Liver (tissue), 3 donors: ENCODE results near the gene GAS6.

Experiments used
- ATF3 ChIP-seq: IDR thresholded peaks from 2 replicates; pipeline ENCODE4 v1.6.1; 2016; ENCODE audit warnings: antibody characterized with exemption
- CTCF ChIP-seq: fragments of 150-350 bp; IDR thresholded peaks from 2 replicates; pipeline ENCODE4 v1.5.1; 2017; ENCODE audit warnings: improper control_type of control experiment, low read depth, low read length; ENCODE audit not compliant: missing input control
- EGR1 ChIP-seq, 2 donors: IDR thresholded peaks; 2 replicates each; pipeline ENCODE4 v1.6.1; 2016 to 2018; ENCODE audit warnings: antibody characterized with exemption in 2 of 2, low read depth in 2 of 2
- GABPA ChIP-seq, 2 donors: IDR thresholded peaks in 1 of 2; conservative IDR thresholded peaks in 1 of 2; 2 replicates each; pipeline ENCODE4 v1.6.1; 2016; ENCODE audit warnings: antibody characterized with exemption in 2 of 2, mild to moderate bottlenecking in 1 of 2, moderate library complexity in 1 of 2
- JUND ChIP-seq, 2 donors: IDR thresholded peaks; 2 replicates each; pipeline ENCODE4 v1.6.1; 2016; ENCODE audit warnings: antibody characterized with exemption in 2 of 2
- MAX ChIP-seq: IDR thresholded peaks from 2 replicates; pipeline ENCODE4 v1.6.1; 2016; ENCODE audit warnings: antibody characterized with exemption
- RAD21 ChIP-seq, 2 donors: IDR thresholded peaks; 2 replicates each; pipeline ENCODE4 v1.6.1; 2016; ENCODE audit warnings: antibody characterized with exemption in 2 of 2, mild to moderate bottlenecking in 2 of 2
- REST ChIP-seq: IDR thresholded peaks from 2 replicates; pipeline ENCODE4 v1.6.1; 2016; ENCODE audit warnings: antibody characterized with exemption, mild to moderate bottlenecking
- TAF1 ChIP-seq: conservative IDR thresholded peaks from 2 replicates; pipeline ENCODE4 v1.6.1; 2016; ENCODE audit warnings: antibody characterized with exemption, mild to moderate bottlenecking
- ZBTB33 ChIP-seq: IDR thresholded peaks from 2 replicates; pipeline ENCODE4 v1.6.1; 2016; ENCODE audit warnings: antibody characterized with exemption
- donor health status: healthy.
- donor health status: healthy.

- TF ChIP-seq MAX (no peak), EGR1 (IDR thresholded peaks at IDR 0.05; ENCODE audit: low read depth in 2 of 2) (no peak), ZBTB33 (no peak), TAF1 (no peak), REST (no peak), CTCF (no peak), GABPA (IDR thresholded peaks at IDR 0.05 in 1 of 2, conservative IDR thresholded peaks at IDR 0.05 in 1 of 2) (no peak), JUND (IDR thresholded peaks at IDR 0.05) (peak in 1 of 2 donors; percentile 49), RAD21 (IDR thresholded peaks at IDR 0.05) (no peak), ATF3 (no peak)
Measured at GRCh38 chr13:113820813-113821651, 42.8 kb downstream of the GAS6 start.
